Skin of body (tissue), 2 donors: ENCODE measurements around the gene CEP170. TPM values are rescaled to one million over a fixed set of nuclear protein-coding genes. Genes with fewer than 3 reads are reported as not detected.
A peak's percentile ranks its signal among the peaks of the same experiment; 100 is the strongest.

Experiments
- DNase-seq: peaks from one replicate; lab custom pipeline; 2025; lab: John Stamatoyannopoulos, UW
- total RNA-seq: library from RNA; depleted of rRNA; stranded (reverse); fragments of >200 nt; gene quantifications from one replicate; pipeline ENCODE4 v1.2.3, GENCODE V29; 2014

The CEP170 gene
- total RNA-seq, 1 donor from 2014 or later, result 82.1 TPM

- no peak for DNase-seq
Observed at GRCh38 chr1:243267914-243268653, 13.0 kb upstream of the CEP170 start.

- DNase-seq, result no peak
Observed at GRCh38 chr1:243267471-243267880, 12.4 kb upstream of the CEP170 start.

- DNase-seq, result no peak
Observed at GRCh38 chr1:243266231-243266630, 11.2 kb upstream of the CEP170 start.

- DNase-seq, result peak; percentile 42
Observed at GRCh38 chr1:243264717-243265116, 9.6 kb upstream of the CEP170 start.

GRCh38 chr1:243261390-243261789, 6.3 kb upstream of the CEP170 start:
- no peak for DNase-seq

GRCh38 chr1:243260221-243260880, 5.3 kb upstream of the CEP170 start:
- no peak for DNase-seq

- DNase-seq, result no peak
Observed at GRCh38 chr1:243258731-243259130, 3.6 kb upstream of the CEP170 start.

- no peak for DNase-seq
Observed at GRCh38 chr1:243257189-243257588, 2.1 kb upstream of the CEP170 start.

- no peak for DNase-seq
Observed at GRCh38 chr1:243256590-243256989, 1.5 kb upstream of the CEP170 start.

- DNase-seq, result peak; percentile 100
Observed at GRCh38 chr1:243255791-243256512, 871 bp upstream of the CEP170 start, which contains the start of gene SDCCAG8. Gene SDCCAG8 (plus strand): TSS chr1:243256041. CDS start chr1:243256174, 133 bp downstream.

- peak; percentile 71 for DNase-seq
Observed at GRCh38 chr1:243254233-243254926, 701 bp downstream of the CEP170 start.

- DNase-seq, result peak; percentile 71
Observed at GRCh38 chr1:243253926-243254232, 1.2 kb downstream of the CEP170 start.

- DNase-seq, result peak; percentile 40
Observed at GRCh38 chr1:243253211-243253925, 1.7 kb downstream of the CEP170 start.

- DNase-seq, result no peak
Observed at GRCh38 chr1:243251539-243251938, 3.5 kb downstream of the CEP170 start.

- no peak for DNase-seq
Observed at GRCh38 chr1:243250102-243250501, 5.0 kb downstream of the CEP170 start.

- DNase-seq, result no peak
Observed at GRCh38 chr1:243249214-243249613, 5.9 kb downstream of the CEP170 start.

GRCh38 chr1:243247901-243248300, 7.2 kb downstream of the CEP170 start:
- DNase-seq, result no peak

GRCh38 chr1:243246916-243247315, 8.2 kb downstream of the CEP170 start:
- no peak for DNase-seq

GRCh38 chr1:243244432-243244841, 10.6 kb downstream of the CEP170 start:
- DNase-seq, result no peak

- DNase-seq, result no peak
Observed at GRCh38 chr1:243236604-243237252, 18.4 kb downstream of the CEP170 start.
